ENCODE data around the gene FILIP1L.

GRCh38 chr3:99921986-99922385 lies 192.3 kb downstream of the FILIP1L start:
- TF ChIP-seq CTCF (IDR thresholded peaks at IDR 0.05 in 4 of 5, conservative IDR thresholded peaks at IDR 0.05 in 1 of 5), result no peak
- no peak for TF ChIP-seq POLR2A (IDR thresholded peaks at IDR 0.05)
